Measurements from ENCODE around the gene PURB.
A peak's percentile ranks its signal among the peaks of the same experiment; 100 is the strongest.

Gene PURB

GRCh38 chr7:44884621-44885393 lies 523 bp downstream of the PURB start:
- Histone ChIP-seq H3K27ac (peak overlapping the region; percentile 67), H3K9me3 (ENCODE audit: low read depth, low read length) (no peaks in the 10 kb centered on the region), H3K4me3 (peak overlapping the region; percentile 90), H3K9ac (ENCODE audit: insufficient read length) (peak overlapping the region; percentile 89), H3K36me3 (ENCODE audit: insufficient read depth, low read length) (peaks cover 42% of the 10 kb centered on the region)
- no peak for DNase-seq (ENCODE audit: low read depth, low spot score)
- TF ChIP-seq EZH2 (IDR thresholded peaks at IDR 0.05) (no peak), FOXP2 (optimal IDR thresholded peaks at IDR 0.05; ENCODE audit: control extremely low read depth, extremely low read length, insufficient read depth) (no peak), POLR2AphosphoS5 (IDR thresholded peaks at IDR 0.05; ENCODE audit: borderline replicate concordance, low read depth, low read length) (no peak; the same call in 1 of the 2 replicates)

- no peak for TF ChIP-seq FOXP2 (optimal IDR thresholded peaks at IDR 0.05; ENCODE audit: control extremely low read depth, extremely low read length, insufficient read depth)
- no peak for TF ChIP-seq EZH2 (IDR thresholded peaks at IDR 0.05)
- TF ChIP-seq POLR2AphosphoS5 (IDR thresholded peaks at IDR 0.05; ENCODE audit: borderline replicate concordance, low read depth, low read length) = no peak
- Histone ChIP-seq H3K27ac (no peak overlapping the region), H3K4me3 (peak overlapping the region; percentile 90), H3K36me3 (ENCODE audit: insufficient read depth, low read length) (peaks cover 42% of the 10 kb centered on the region), H3K9me3 (ENCODE audit: low read depth, low read length) (no peaks in the 10 kb centered on the region), H3K9ac (ENCODE audit: insufficient read length) (peak overlapping the region; percentile 89)
- DNase-seq (ENCODE audit: low read depth, low spot score) = no peak
Observed at GRCh38 chr7:44883961-44884620, 1.2 kb downstream of the PURB start.

- H3K9ac ChIP-seq (ENCODE audit: insufficient read length) = peak overlapping the region; percentile 72
- no peaks in the 10 kb centered on the region for H3K9me3 ChIP-seq (ENCODE audit: low read depth, low read length)
- no peak for TF ChIP-seq FOXP2 (optimal IDR thresholded peaks at IDR 0.05; ENCODE audit: control extremely low read depth, extremely low read length, insufficient read depth)
- TF ChIP-seq POLR2AphosphoS5 (IDR thresholded peaks at IDR 0.05; ENCODE audit: borderline replicate concordance, low read depth, low read length) = no peak
- no peak for TF ChIP-seq EZH2 (IDR thresholded peaks at IDR 0.05)
- DNase-seq (ENCODE audit: low read depth, low spot score) = no peak
- peaks cover 42% of the 10 kb centered on the region for H3K36me3 ChIP-seq (ENCODE audit: insufficient read depth, low read length)
- H3K4me3 ChIP-seq = peak overlapping the region; percentile 90
- H3K27ac ChIP-seq = no peak overlapping the region
Observed at GRCh38 chr7:44882899-44883298, 2.4 kb downstream of the PURB start.

- Histone ChIP-seq H3K27ac (peak overlapping the region; percentile 6; the same call in 1 of the 2 replicates), H3K9me3 (ENCODE audit: low read depth, low read length) (no peaks in the 10 kb centered on the region), H3K4me3 (peak overlapping the region; percentile 90), H3K9ac (ENCODE audit: insufficient read length) (peak overlapping the region; percentile 72), H3K36me3 (ENCODE audit: insufficient read depth, low read length) (peaks cover 42% of the 10 kb centered on the region)
- TF ChIP-seq EZH2 (IDR thresholded peaks at IDR 0.05) (no peak), POLR2AphosphoS5 (IDR thresholded peaks at IDR 0.05; ENCODE audit: borderline replicate concordance, low read depth, low read length) (no peak), FOXP2 (optimal IDR thresholded peaks at IDR 0.05; ENCODE audit: control extremely low read depth, extremely low read length, insufficient read depth) (no peak)
- no peak for DNase-seq (ENCODE audit: low read depth, low spot score)
Observed at GRCh38 chr7:44881610-44882009, 3.7 kb downstream of the PURB start.

- H3K9me3 ChIP-seq (ENCODE audit: low read depth, low read length) = no peaks in the 10 kb centered on the region
- DNase-seq (ENCODE audit: low read depth, low spot score) = no peak
- peak overlapping the region; percentile 6; the same call in 1 of the 2 replicates for H3K27ac ChIP-seq
- TF ChIP-seq EZH2 (IDR thresholded peaks at IDR 0.05) = no peak
- no peak for TF ChIP-seq POLR2AphosphoS5 (IDR thresholded peaks at IDR 0.05; ENCODE audit: borderline replicate concordance, low read depth, low read length)
- no peak for TF ChIP-seq FOXP2 (optimal IDR thresholded peaks at IDR 0.05; ENCODE audit: control extremely low read depth, extremely low read length, insufficient read depth)
- peak overlapping the region; percentile 72 for H3K9ac ChIP-seq (ENCODE audit: insufficient read length)
- H3K36me3 ChIP-seq (ENCODE audit: insufficient read depth, low read length) = peaks cover 42% of the 10 kb centered on the region
- peak overlapping the region; percentile 90 for H3K4me3 ChIP-seq
Observed at GRCh38 chr7:44881066-44881600, 4.2 kb downstream of the PURB start.

- no peaks in the 10 kb centered on the region for H3K9me3 ChIP-seq (ENCODE audit: low read depth, low read length)
Observed at GRCh38 chr7:44880317-44881018, 4.9 kb downstream of the PURB start.

GRCh38 chr7:44876393-44876792 lies 8.9 kb downstream of the PURB start:
- DNase-seq (ENCODE audit: low read depth, low spot score) = no peak
- Histone ChIP-seq H3K27ac (peak overlapping the region; percentile 44; the same call in 1 of the 2 replicates), H3K9me3 (ENCODE audit: low read depth, low read length) (no peaks in the 10 kb centered on the region), H3K9ac (ENCODE audit: insufficient read length) (no peak overlapping the region), H3K36me3 (ENCODE audit: insufficient read depth, low read length) (peaks cover 14% of the 10 kb centered on the region), H3K4me3 (no peak overlapping the region)
- TF ChIP-seq FOXP2 (optimal IDR thresholded peaks at IDR 0.05; ENCODE audit: control extremely low read depth, extremely low read length, insufficient read depth) (no peak), EZH2 (IDR thresholded peaks at IDR 0.05) (no peak), POLR2AphosphoS5 (IDR thresholded peaks at IDR 0.05; ENCODE audit: borderline replicate concordance, low read depth, low read length) (no peak)

More at GRCh38 chr7:44880317-44881018, 4.9 kb downstream of the PURB start:
- Histone ChIP-seq H3K36me3 (ENCODE audit: insufficient read depth, low read length) (peaks cover 42% of the 10 kb centered on the region), H3K9ac (ENCODE audit: insufficient read length) (peak overlapping the region; percentile 72), H3K27ac (no peak overlapping the region), H3K4me3 (peak overlapping the region; percentile 90)
- TF ChIP-seq POLR2AphosphoS5 (IDR thresholded peaks at IDR 0.05; ENCODE audit: borderline replicate concordance, low read depth, low read length) = no peak
- no peak for TF ChIP-seq EZH2 (IDR thresholded peaks at IDR 0.05)
- no peak for DNase-seq (ENCODE audit: low read depth, low spot score)

GRCh38 chr7:44875241-44875640 lies 10.1 kb downstream of the PURB start:
- no peak for DNase-seq (ENCODE audit: low read depth, low spot score)
- H3K9me3 ChIP-seq (ENCODE audit: low read depth, low read length) = no peaks in the 10 kb centered on the region
- H3K4me3 ChIP-seq = no peak overlapping the region
- peaks cover 2% of the 10 kb centered on the region for H3K36me3 ChIP-seq (ENCODE audit: insufficient read depth, low read length)
- H3K9ac ChIP-seq (ENCODE audit: insufficient read length) = no peak overlapping the region
- no peak overlapping the region for H3K27ac ChIP-seq
- TF ChIP-seq FOXP2 (optimal IDR thresholded peaks at IDR 0.05; ENCODE audit: control extremely low read depth, extremely low read length, insufficient read depth) = no peak
- TF ChIP-seq EZH2 (IDR thresholded peaks at IDR 0.05) = no peak
- no peak; the same call in 1 of the 2 replicates for TF ChIP-seq POLR2AphosphoS5 (IDR thresholded peaks at IDR 0.05; ENCODE audit: borderline replicate concordance, low read depth, low read length)

Data from SK-N-MC (cell line).